K562 (cell line): ENCODE data around the gene AKT1S1. TPM values are rescaled to one million over a fixed set of nuclear protein-coding genes. Genes with fewer than 3 reads are reported as not detected.

Experiments
- ATF1 ChIP-seq, 2 experiments: fragments of 450-650 bp in 1 of 2; IDR thresholded peaks; 2 replicates each; pipeline ENCODE4 v1.6.1; 2016; ENCODE audit warnings: missing compliant biosample characterization in 1 of 2, missing genetic modification characterization in 1 of 2
- CCNT2 ChIP-seq: IDR thresholded peaks from 2 replicates; pipeline ENCODE4 v1.6.1; 2011; ENCODE audit warnings: borderline replicate concordance, low read depth, mild to moderate bottlenecking, moderate library complexity, mixed read lengths, low read length; ENCODE audit not compliant: insufficient read length; ENCODE audit errors: extremely low read depth
- CHCHD3 ChIP-seq: fragments of 250-450 bp; sonication (Bioruptor Pico); IDR thresholded peaks from 2 replicates; pipeline ENCODE4 v2.1.2; 2022; ENCODE audit warnings: mild to moderate bottlenecking
- DIDO1 ChIP-seq: fragments of 450-650 bp; IDR thresholded peaks from 2 replicates; pipeline ENCODE4 v1.6.1; 2016; ENCODE audit warnings: low read depth, missing biosample characterization, missing genetic modification characterization
- E2F4 ChIP-seq: sonication (generic); formaldehyde crosslinking; IDR thresholded peaks from 2 replicates; pipeline ENCODE4 v1.8.0; 2022; ENCODE audit warnings: mild to moderate bottlenecking, low read depth, missing genetic modification reagents
- GTF2A2 ChIP-seq: IDR thresholded peaks from 2 replicates; pipeline ENCODE4 v1.6.1; 2016; ENCODE audit warnings: mild to moderate bottlenecking, missing genetic modification characterization, missing compliant biosample characterization
- HDAC1 ChIP-seq, 2 experiments: fragments of 450-650 bp; IDR thresholded peaks; 2 replicates each; pipeline ENCODE4 v1.6.1; 2016 to 2017; ENCODE audit warnings: inconsistent platforms in 1 of 2, mild to moderate bottlenecking in 1 of 2, moderate library complexity in 1 of 2
- HES1 ChIP-seq: fragments of 450-650 bp; IDR thresholded peaks from 2 replicates; pipeline ENCODE4 v1.6.1; 2016; ENCODE audit warnings: low read depth, mild to moderate bottlenecking, moderate library complexity
- HMG20B ChIP-seq: fragments of 250-450 bp; sonication (Bioruptor Pico); IDR thresholded peaks from 2 replicates; pipeline ENCODE4 v1.5.0; 2021; ENCODE audit warnings: mild to moderate bottlenecking
- HMGN3 ChIP-seq: IDR thresholded peaks from 2 replicates; pipeline ENCODE4 v1.6.1; 2011; ENCODE audit warnings: borderline replicate concordance, low read depth, mild to moderate bottlenecking, mixed read lengths, low read length; ENCODE audit not compliant: insufficient read length; ENCODE audit errors: extremely low read depth
- HNRNPL ChIP-seq: fragments of 200-400 bp; formaldehyde crosslinking; IDR thresholded peaks from 2 replicates; pipeline ENCODE4 v1.6.1; 2017; ENCODE audit warnings: low read depth, mild to moderate bottlenecking, low read length
- MEIS2 ChIP-seq: fragments of 450-650 bp; IDR thresholded peaks from 2 replicates; pipeline ENCODE4 v1.6.1; 2014; ENCODE audit warnings: mild to moderate bottlenecking; ENCODE audit not compliant: partially characterized antibody
- PTTG1 ChIP-seq: fragments of 450-650 bp; IDR thresholded peaks from 2 replicates; pipeline ENCODE4 v1.6.1; 2016; ENCODE audit warnings: low read depth, mild to moderate bottlenecking, missing genetic modification characterization, missing compliant biosample characterization
- RBM14 ChIP-seq: fragments of 200-400 bp; formaldehyde crosslinking; IDR thresholded peaks from 2 replicates; pipeline ENCODE4 v1.6.1; 2018; ENCODE audit warnings: low read depth, mild to moderate bottlenecking, low read length, moderate library complexity, borderline replicate concordance; ENCODE audit not compliant: insufficient read depth
- RFX5 ChIP-seq: IDR thresholded peaks from 2 replicates; pipeline ENCODE4 v1.6.1; 2011; ENCODE audit warnings: low read depth, mild to moderate bottlenecking, improper control_type of control experiment, low read length
- SUPT5H ChIP-seq: fragments of 450-650 bp; IDR thresholded peaks from 2 replicates; pipeline ENCODE4 v1.6.1; 2016
- TCF7L2 ChIP-seq: fragments of 150-350 bp; IDR thresholded peaks from 2 replicates; pipeline ENCODE4 v1.6.1; 2016; ENCODE audit warnings: low read depth, mild to moderate bottlenecking, low read length, moderate library complexity
- TFE3 ChIP-seq: fragments of 450-650 bp; formaldehyde crosslinking; IDR thresholded peaks from 2 replicates; pipeline ENCODE4 v1.4.0; 2020; ENCODE audit warnings: mild to moderate bottlenecking, mixed read lengths
- USF2 ChIP-seq: sonication (generic); formaldehyde crosslinking; IDR thresholded peaks from 2 replicates; pipeline ENCODE4 v1.5.0; 2020; ENCODE audit warnings: missing genetic modification reagents
- ZBTB33 ChIP-seq: sonication (generic); formaldehyde crosslinking; IDR thresholded peaks from 2 replicates; pipeline ENCODE4 v1.8.1; 2023; ENCODE audit warnings: mild to moderate bottlenecking, missing genetic modification reagents
- ZBTB7A ChIP-seq: IDR thresholded peaks from 2 replicates; pipeline ENCODE4 v1.6.1; 2011; ENCODE audit warnings: low read depth, mild to moderate bottlenecking, low read length, moderate library complexity, borderline replicate concordance; ENCODE audit not compliant: control insufficient read depth
- ZNF24 ChIP-seq: fragments of 450-650 bp; IDR thresholded peaks from 2 replicates; pipeline ENCODE4 v1.6.1; 2016
- ZNF717 ChIP-seq: fragments of 250-450 bp; sonication (Bioruptor Pico); IDR thresholded peaks from 2 replicates; pipeline ENCODE4 v1.5.0; 2021
- polyA plus RNA-seq, 8 experiments: library from polyadenylated mRNA; depleted of rRNA in 4 of 8; stranded (reverse) in 5 of 8; unstranded in 3 of 8; fragments of >200 nt; fragmentation: Nextera tagmentation in 2 of 8; fragmentation: Illumina TruSeq in 1 of 8; extraction: Ambion mirVana in 2 of 8; extraction: Trizol in 1 of 8; gene quantifications; 2 replicates each; pipeline versions ENCODE4 v1.2.1 to v1.2.3, GENCODE V29; 2011 to 2014; ENCODE audit warnings: inconsistent platforms in 1 of 8, missing spikeins in 1 of 8
- total RNA-seq, 7 experiments: library from RNA; depleted of rRNA in 6 of 7; stranded (reverse); fragments of >200 nt in 6 of 7; fragmentation: Illumina TruSeq in 2 of 7; extraction: Trizol in 2 of 7; gene quantifications; 2 replicates each; pipeline versions ENCODE4 v1.2.1 to v1.2.3, GENCODE V29; 2011 to 2021; ENCODE audit warnings: low replicate concordance in 1 of 7

Gene AKT1S1
- total and polyA plus RNA-seq, 9 of the 15 experiments (the other 6 are each of a cell fraction or from before 2014, with no cell fraction given): 1.2 to 50.3 (median 17.1) TPM

- TF ChIP-seq USF2 (CRISPR knock-in tag) (no peak), ZBTB33 (CRISPR knock-in tag) (no peak), RFX5 (no peak), TFE3 (CRISPR knock-in tag) (no peak), E2F4 (CRISPR knock-in tag) (no peak), MEIS2 (no peak), PTTG1 (tag) (no peak), TCF7L2 (no peak), HDAC1 (IDR thresholded peaks at IDR 0.05) (0 out of 4 replicates have a peak, but pooled peaks of 1 of the 2 experiments have one; percentile 41), ZBTB7A (peak; percentile 50; the same call in 1 of the 2 replicates), ATF1 (CRISPR knock-in tag; IDR thresholded peaks at IDR 0.05) (no peak), ATF1 (tag; IDR thresholded peaks at IDR 0.05) (no peak), HES1 (no peak), HNRNPL (no peak), ZNF717 (CRISPR knock-in tag) (no peak), RBM14 (no peak), HMGN3 (peak; percentile 22), DIDO1 (tag) (0 out of 2 replicates have a peak, but pooled peaks have one; percentile 39), ZNF24 (no peak), GTF2A2 (tag) (no peak), CCNT2 (no peak), SUPT5H (peak; percentile 48), CHCHD3 (no peak), HMG20B (CRISPR knock-in tag) (no peak)
Measured at GRCh38 chr19:49869009-49869483, 8.1 kb downstream of the AKT1S1 start (continued).
